Progenitor cell of endocrine pancreas (in vitro differentiated cells): ENCODE measurements around the gene FUBP1. TPM values are rescaled to one million over a fixed set of nuclear protein-coding genes. Genes with fewer than 3 reads are reported as not detected.

Experiments
- DNase-seq: peaks from one replicate; pipeline ENCODE4 v3.0.0; 2021; ENCODE audit warnings: low spot score; ENCODE audit not compliant: unreplicated experiment
- H3K27ac Mint-ChIP-seq: 2 replicates; pipeline ENCODE4 v1.8.0; 2021; ENCODE audit warnings: mild to moderate bottlenecking, moderate library complexity, mixed read lengths
- H3K27me3 Mint-ChIP-seq: 2 replicates; pipeline ENCODE4 v1.8.0; 2021; ENCODE audit warnings: mixed read lengths
- H3K36me3 Mint-ChIP-seq: 2 replicates; pipeline ENCODE4 v1.8.0; 2022; ENCODE audit warnings: mixed read lengths; ENCODE audit not compliant: insufficient read depth
- H3K4me1 Mint-ChIP-seq: 2 replicates; pipeline ENCODE4 v1.8.0; 2021; ENCODE audit warnings: low read depth, mixed read lengths
- H3K4me3 Mint-ChIP-seq: 2 replicates; pipeline ENCODE4 v1.8.0; 2021; ENCODE audit warnings: low read depth, mild to moderate bottlenecking, moderate library complexity, mixed read lengths
- H3K9me3 Mint-ChIP-seq: 2 replicates; pipeline ENCODE4 v1.8.0; 2021; ENCODE audit warnings: low read depth, mixed read lengths
- CTCF ChIP-seq: fragments of 200-600 bp; sonication (generic); IDR thresholded peaks from one replicate; pipeline ENCODE4 v1.5.0; 2021; ENCODE audit warnings: antibody characterized with exemption, mild to moderate bottlenecking; ENCODE audit not compliant: unreplicated experiment
- total RNA-seq: library from RNA; stranded (reverse); gene quantifications from 2 replicates; pipeline ENCODE4 v1.2.1, GENCODE V29; 2021

The FUBP1 gene
- total RNA-seq, 1 donor from 2014 or later, result 259 TPM

- Mint-ChIP-seq H3K4me1 (peaks cover 8% of the 10 kb centered on the region), H3K27me3 (no peaks in the 10 kb centered on the region), H3K27ac (no peak overlapping the region), H3K9me3 (no peaks in the 10 kb centered on the region), H3K4me3 (no peak overlapping the region), H3K36me3 (peaks cover 7% of the 10 kb centered on the region)
- no peak for TF ChIP-seq CTCF
- DNase-seq, result no peak
These were observed 31.0 kb upstream of the FUBP1 start for GRCh38 chr1:78009836-78010235.

- Mint-ChIP-seq H3K9me3 (no peaks in the 10 kb centered on the region), H3K36me3 (peaks cover 7% of the 10 kb centered on the region), H3K27ac (no peak overlapping the region), H3K4me1 (peaks cover 13% of the 10 kb centered on the region), H3K27me3 (no peaks in the 10 kb centered on the region), H3K4me3 (no peak overlapping the region)
- DNase-seq, result no peak
- TF ChIP-seq CTCF, result no peak
These were observed 30.4 kb upstream of the FUBP1 start for GRCh38 chr1:78009276-78009675.

GRCh38 chr1:78007677-78008341 lies 28.9 kb upstream of the FUBP1 start:
- Mint-ChIP-seq H3K27ac (no peak overlapping the region), H3K9me3 (no peaks in the 10 kb centered on the region), H3K27me3 (no peaks in the 10 kb centered on the region), H3K4me3 (no peak overlapping the region), H3K36me3 (no peaks in the 10 kb centered on the region), H3K4me1 (peaks cover 18% of the 10 kb centered on the region)
- no peak for TF ChIP-seq CTCF
- DNase-seq, result no peak

GRCh38 chr1:78006521-78006920 lies 27.6 kb upstream of the FUBP1 start:
- DNase-seq, result no peak
- Mint-ChIP-seq H3K27ac (no peak overlapping the region), H3K27me3 (no peaks in the 10 kb centered on the region), H3K4me3 (no peak overlapping the region), H3K9me3 (no peaks in the 10 kb centered on the region), H3K4me1 (peaks cover 18% of the 10 kb centered on the region), H3K36me3 (no peaks in the 10 kb centered on the region)
- no peak for TF ChIP-seq CTCF

GRCh38 chr1:78005755-78006154 lies 26.9 kb upstream of the FUBP1 start:
- H3K4me3 Mint-ChIP-seq, result peak overlapping the region; percentile 74
- TF ChIP-seq CTCF, result no peak
- H3K27ac Mint-ChIP-seq, result no peak overlapping the region
- no peaks in the 10 kb centered on the region for H3K36me3 Mint-ChIP-seq
- peaks cover 17% of the 10 kb centered on the region for H3K4me1 Mint-ChIP-seq
- DNase-seq, result no peak
- H3K9me3 Mint-ChIP-seq, result no peaks in the 10 kb centered on the region
- no peaks in the 10 kb centered on the region for H3K27me3 Mint-ChIP-seq
